ENCODE results near the gene DDX25. TPM values are rescaled to one million over a fixed set of nuclear protein-coding genes. Genes with fewer than 3 reads are reported as not detected.

Gene DDX25
- total and polyA plus RNA-seq, 10 of the 15 experiments (the other 5 are each of a cell fraction or from before 2014, with no cell fraction given) = 0.05 TPM; not detected in 9

GRCh38 chr11:125959511-125959910 is 55.2 kb downstream of the DDX25 start (continued):
- no peak for TF ChIP-seq TCF3 (IDR thresholded peaks at IDR 0.05; ENCODE audit: borderline replicate concordance, insufficient read depth, low read depth, low read length)
- no peak for TF ChIP-seq SMAD5 (IDR thresholded peaks at IDR 0.05; ENCODE audit: low read depth)
- no peak for TF ChIP-seq NFIC (IDR thresholded peaks at IDR 0.05; ENCODE audit: low read depth, low read length)
- TF ChIP-seq E4F1 (IDR thresholded peaks at IDR 0.05; ENCODE audit: borderline replicate concordance, partially characterized antibody) = no peak
- TF ChIP-seq EGR1 (IDR thresholded peaks at IDR 0.05; ENCODE audit: borderline replicate concordance in 1 of 2, low read depth in 2 of 2, low read length in 2 of 2) = no peak
- no peak for TF ChIP-seq POLR2AphosphoS5 (IDR thresholded peaks at IDR 0.05; ENCODE audit: low read length)
- TF ChIP-seq ZSCAN29 (IDR thresholded peaks at IDR 0.05) = no peak

GRCh38 chr11:125959931-125960330 is 55.6 kb downstream of the DDX25 start:
- Histone ChIP-seq H3K9ac (ENCODE audit: control insufficient read depth, insufficient read depth, low read length) (no peak overlapping the region), H3K4me1 (ENCODE audit: control insufficient read depth, insufficient read depth, low read length) (no peaks in the 10 kb centered on the region), H2AFZ (ENCODE audit: control insufficient read depth, low read depth, low read length) (no peak overlapping the region), H3K9me3 (replicated peaks; ENCODE audit: control insufficient read depth, insufficient read depth, low read length) (peaks cover 2% of the 10 kb centered on the region; the same call in 2 of the 3 replicates), H3K4me3 (no peak overlapping the region), H3K36me3 (ENCODE audit: control insufficient read depth in 2 of 2, insufficient read depth in 2 of 2, low read length in 1 of 2) (no peaks in the 10 kb centered on the region), H4K20me1 (ENCODE audit: control insufficient read depth, insufficient read depth) (no peaks in the 10 kb centered on the region), H3K27me3 (replicated peaks in 1 of 2; ENCODE audit: control insufficient read depth in 2 of 2, insufficient read depth in 2 of 2, low read length in 1 of 2) (no peaks in the 10 kb centered on the region), H3K27ac (ENCODE audit: control insufficient read depth, insufficient read depth) (no peak overlapping the region), H3K4me2 (ENCODE audit: control insufficient read depth, insufficient read depth) (no peak overlapping the region), H3K79me2 (ENCODE audit: control insufficient read depth, insufficient read depth, low read length) (no peaks in the 10 kb centered on the region)
- CTCF ChIA-PET = interaction anchor here (0.7 kb wide), 1 partner anchor 41 kb away, joined by 3 read pairs; no protein-coding TSS in a partner anchor
- in situ Hi-C loops (cut with MboI) (no loop called here), intact Hi-C loops (cut with micrococcal nuclease; ENCODE audit: unreplicated experiment) (no loop called here)
- RAD21 ChIA-PET (ENCODE audit: unreplicated experiment) = no interaction called here
- no TSS peak for BruUV-seq (replicated peaks)
- FAIRE-seq = no peak
- POLR2A ChIA-PET = no interaction called here
- TF ChIP-seq CTCF (IDR thresholded peaks at IDR 0.05 in 2 of 3, conservative IDR thresholded peaks at IDR 0.05 in 1 of 3; ENCODE audit: control insufficient read depth in 2 of 3, extremely low read depth in 1 of 3, insufficient read depth in 1 of 3, low read depth in 3 of 3, low read length in 3 of 3) (no peak), NFIC (IDR thresholded peaks at IDR 0.05; ENCODE audit: low read depth, low read length) (no peak), ESRRA (IDR thresholded peaks at IDR 0.05; ENCODE audit: low read length) (no peak), NKRF (conservative IDR thresholded peaks at IDR 0.05) (no peak), FOXK2 (IDR thresholded peaks at IDR 0.05) (no peak), YY1 (IDR thresholded peaks at IDR 0.05; ENCODE audit: low read depth, low read length) (no peak), RBBP5 (conservative IDR thresholded peaks at IDR 0.05) (no peak), KDM1A (IDR thresholded peaks at IDR 0.05; ENCODE audit: borderline replicate concordance) (no peak), RELA (IDR thresholded peaks at IDR 0.05; ENCODE audit: borderline replicate concordance, partially characterized antibody) (no peak)
- 65% methylated on average over 10 of the region's 10 CpGs for WGBS (ENCODE audit: insufficient coverage, insufficient replicate concordance, low lambda C conversion rate, missing lambda C conversion rate)
- SMC1A ChIA-PET (ENCODE audit: uncharacterized antibody, unreplicated experiment) = interaction anchor here (1.5 kb wide), 1 partner anchor 33 kb away, joined by 3 read pairs; no protein-coding TSS in a partner anchor
- no peak for DNase-seq (ENCODE audit: low read depth, low spot score)
- no peak for ATAC-seq

Measured in GM12878 (cell line).